Measurements from ENCODE around the gene MS4A2.

The MS4A2 gene

GRCh38 chr11:60128376-60128775 lies 39.9 kb downstream of the MS4A2 start:
- TF ChIP-seq, protein P1, sequence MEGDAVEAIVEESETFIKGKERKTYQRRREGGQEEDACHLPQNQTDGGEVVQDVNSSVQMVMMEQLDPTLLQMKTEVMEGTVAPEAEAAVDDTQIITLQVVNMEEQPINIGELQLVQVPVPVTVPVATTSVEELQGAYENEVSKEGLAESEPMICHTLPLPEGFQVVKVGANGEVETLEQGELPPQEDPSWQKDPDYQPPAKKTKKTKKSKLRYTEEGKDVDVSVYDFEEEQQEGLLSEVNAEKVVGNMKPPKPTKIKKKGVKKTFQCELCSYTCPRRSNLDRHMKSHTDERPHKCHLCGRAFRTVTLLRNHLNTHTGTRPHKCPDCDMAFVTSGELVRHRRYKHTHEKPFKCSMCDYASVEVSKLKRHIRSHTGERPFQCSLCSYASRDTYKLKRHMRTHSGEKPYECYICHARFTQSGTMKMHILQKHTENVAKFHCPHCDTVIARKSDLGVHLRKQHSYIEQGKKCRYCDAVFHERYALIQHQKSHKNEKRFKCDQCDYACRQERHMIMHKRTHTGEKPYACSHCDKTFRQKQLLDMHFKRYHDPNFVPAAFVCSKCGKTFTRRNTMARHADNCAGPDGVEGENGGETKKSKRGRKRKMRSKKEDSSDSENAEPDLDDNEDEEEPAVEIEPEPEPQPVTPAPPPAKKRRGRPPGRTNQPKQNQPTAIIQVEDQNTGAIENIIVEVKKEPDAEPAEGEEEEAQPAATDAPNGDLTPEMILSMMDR (IDR thresholded peaks at IDR 0.05): no peak

DNA sequence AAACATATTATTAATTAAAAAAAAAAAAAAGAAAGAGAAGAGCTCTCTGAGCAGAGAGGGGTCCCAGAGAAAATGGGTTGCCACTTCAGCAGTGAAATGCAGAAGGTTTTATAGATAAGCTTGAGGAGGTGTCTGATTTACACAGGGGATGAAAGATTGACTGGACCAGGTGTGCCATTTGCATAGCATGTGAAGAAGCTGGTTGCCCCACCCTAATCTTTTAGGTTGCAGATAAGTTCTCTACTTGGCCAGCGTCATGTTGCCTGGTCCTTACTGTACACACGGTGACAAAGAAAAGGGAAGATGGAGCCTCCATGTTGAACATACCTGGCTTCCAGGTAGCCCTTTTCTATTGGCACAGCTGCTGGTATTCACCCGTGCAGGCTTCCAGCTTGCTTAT lies 41.4 kb downstream of the MS4A2 start:
- TF ChIP-seq, protein P1 (IDR thresholded peaks at IDR 0.05): no peak

DNA sequence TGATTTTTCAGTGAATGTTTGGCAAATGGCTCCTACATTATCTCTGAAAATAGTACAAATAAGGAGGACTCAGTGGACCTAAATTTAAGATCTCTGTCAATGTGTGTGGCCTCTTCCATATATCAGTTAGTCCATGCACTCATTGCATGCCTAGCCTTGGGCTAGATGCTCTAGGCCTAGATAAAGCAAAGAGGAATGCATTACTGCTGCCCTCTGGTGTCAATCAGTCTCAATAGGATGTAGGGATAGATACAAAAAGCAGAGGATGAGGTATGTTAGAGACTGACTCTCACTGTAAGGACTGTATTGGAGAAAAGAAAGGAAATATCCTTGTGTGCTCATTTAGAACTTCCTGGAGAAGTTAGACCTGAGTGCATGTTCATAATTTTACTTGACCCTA lies 42.0 kb downstream of the MS4A2 start:
- TF ChIP-seq, protein P1 (IDR thresholded peaks at IDR 0.05): peak; percentile 54

- TF ChIP-seq, protein P1 (IDR thresholded peaks at IDR 0.05): no peak
Observed at GRCh38 chr11:60131912-60132311, 43.4 kb downstream of the MS4A2 start.

DNA sequence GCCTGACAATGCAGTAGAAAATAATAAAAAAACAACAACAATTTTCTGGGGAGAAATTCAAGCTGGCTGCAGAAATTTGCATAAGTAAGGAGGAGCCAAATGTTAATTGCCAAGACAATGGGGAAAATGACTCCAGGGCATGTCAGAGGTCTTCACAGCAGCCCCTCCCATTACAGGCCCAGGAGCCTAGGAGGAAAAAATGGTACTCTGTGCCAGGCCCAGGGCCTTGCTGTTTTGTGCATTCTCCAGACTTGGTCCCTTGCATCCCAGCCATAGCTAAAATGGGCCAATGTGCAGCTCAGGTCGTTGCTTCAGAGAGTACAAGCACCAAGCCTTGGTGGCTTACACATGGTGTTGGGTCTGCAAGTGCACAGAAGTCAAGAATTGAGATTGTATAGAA lies 45.5 kb downstream of the MS4A2 start:
- TF ChIP-seq, protein P1 (IDR thresholded peaks at IDR 0.05): no peak

GRCh38 chr11:60143768-60144167 lies 55.3 kb downstream of the MS4A2 start:
- TF ChIP-seq, protein P1 (IDR thresholded peaks at IDR 0.05): no peak

GRCh38 chr11:60145677-60146076 lies 57.2 kb downstream of the MS4A2 start:
- TF ChIP-seq, protein P1 (IDR thresholded peaks at IDR 0.05): no peak

All from LNCAP (cell line).